ENCODE results near the gene BIRC3. TPM values are rescaled to one million over a fixed set of nuclear protein-coding genes. Genes with fewer than 3 reads are reported as not detected.

Gene BIRC3
- total RNA-seq, 3 donors from 2014 or later, result 2.6 to 30.0 (median 10.8) TPM

GRCh38 chr11:102287964-102288724 lies 29.1 kb upstream of the BIRC3 start:
- peak overlapping the region in 2 of 3 donors; percentile 16 to 45 for H3K4me3 ChIP-seq
- TF ChIP-seq POLR2A (IDR thresholded peaks at IDR 0.05) (no peak), POLR2AphosphoS5 (IDR thresholded peaks at IDR 0.05) (peak in 1 of 3 donors; percentile 14), CTCF (IDR thresholded peaks at IDR 0.05) (peak; percentile 35 to 76 (median 69))
- intact Hi-C loops (cut with DNase I; ENCODE audit: low total_unique reads), result no loop called here

DNA sequence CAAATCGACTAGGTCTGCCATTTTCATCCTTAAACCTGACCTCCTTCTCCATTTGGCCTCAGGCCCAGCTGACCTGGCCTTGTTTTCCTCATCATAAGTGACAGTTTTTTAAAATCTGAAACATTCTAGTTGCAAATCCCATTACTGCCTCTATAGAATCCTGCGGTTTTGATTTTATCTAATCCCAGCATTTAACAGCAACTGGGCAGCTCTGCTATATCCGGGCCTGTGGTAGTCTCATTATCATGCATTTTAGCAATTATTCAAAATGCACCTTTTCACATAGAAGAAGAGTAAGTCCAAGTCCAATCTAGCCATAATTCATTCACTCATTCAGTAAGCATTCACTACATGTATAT lies 28.6 kb upstream of the BIRC3 start:
- H3K4me3 ChIP-seq, result no peak overlapping the region
- H3K36me3 ChIP-seq, result no peaks in the 10 kb centered on the region
- DNase-seq (ENCODE audit: low spot score in 2 of 2), result no peak
- intact Hi-C loops (cut with DNase I; ENCODE audit: low total_unique reads), result no loop called here
- H3K9me3 ChIP-seq, result no peaks in the 10 kb centered on the region
- no peak overlapping the region for H3K27ac ChIP-seq
- TF ChIP-seq CTCF (IDR thresholded peaks at IDR 0.05) (no peak), POLR2A (IDR thresholded peaks at IDR 0.05) (no peak), POLR2AphosphoS5 (IDR thresholded peaks at IDR 0.05) (no peak)
- H3K4me1 ChIP-seq, result no peaks in the 10 kb centered on the region
- no peaks in the 10 kb centered on the region for H3K27me3 ChIP-seq

More at GRCh38 chr11:102287964-102288724, 29.1 kb upstream of the BIRC3 start:
- Histone ChIP-seq H3K27me3 (no peaks in the 10 kb centered on the region), H3K27ac (no peak overlapping the region), H3K36me3 (no peaks in the 10 kb centered on the region), H3K9me3 (no peaks in the 10 kb centered on the region), H3K4me1 (no peaks in the 10 kb centered on the region)
- no peak for DNase-seq (ENCODE audit: low spot score in 2 of 2)

DNA sequence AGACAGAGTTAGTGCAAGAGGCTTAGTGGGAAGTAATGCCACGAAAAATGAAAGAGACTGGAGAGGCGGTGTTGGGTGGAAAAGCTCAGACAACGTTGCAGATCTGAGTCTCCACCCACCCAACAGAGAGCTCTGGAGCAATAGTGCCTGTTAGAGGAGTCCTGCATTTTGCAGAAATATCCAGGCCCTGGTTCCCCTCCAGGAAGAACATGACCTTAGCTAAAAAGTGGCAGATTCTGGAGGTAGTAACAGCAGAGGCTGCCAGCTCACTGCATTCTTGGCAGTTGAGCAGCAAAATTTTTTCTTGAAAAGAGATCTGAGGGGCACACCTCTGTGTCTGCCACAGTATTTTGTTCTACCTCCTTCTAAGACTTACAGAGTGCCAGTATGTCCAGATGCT lies 27.7 kb upstream of the BIRC3 start:
- no peaks in the 10 kb centered on the region for H3K4me1 ChIP-seq
- H3K4me3 ChIP-seq, result no peak overlapping the region
- H3K27me3 ChIP-seq, result no peaks in the 10 kb centered on the region
- DNase-seq (ENCODE audit: low spot score in 2 of 2), result no peak
- no peaks in the 10 kb centered on the region for H3K36me3 ChIP-seq
- H3K9me3 ChIP-seq, result no peaks in the 10 kb centered on the region
- intact Hi-C loops (cut with DNase I; ENCODE audit: low total_unique reads), result no loop called here
- no peak overlapping the region for H3K27ac ChIP-seq
- TF ChIP-seq POLR2AphosphoS5 (IDR thresholded peaks at IDR 0.05) (no peak), POLR2A (IDR thresholded peaks at IDR 0.05) (no peak), CTCF (IDR thresholded peaks at IDR 0.05) (no peak)

- Histone ChIP-seq H3K27ac (no peak overlapping the region), H3K36me3 (no peaks in the 10 kb centered on the region), H3K4me3 (no peak overlapping the region), H3K4me1 (no peaks in the 10 kb centered on the region), H3K9me3 (no peaks in the 10 kb centered on the region), H3K27me3 (no peaks in the 10 kb centered on the region)
- intact Hi-C loops (cut with DNase I; ENCODE audit: low total_unique reads), result no loop called here
- no peak for DNase-seq (ENCODE audit: low spot score in 2 of 2)
- TF ChIP-seq CTCF (IDR thresholded peaks at IDR 0.05) (no peak), POLR2AphosphoS5 (IDR thresholded peaks at IDR 0.05) (no peak), POLR2A (IDR thresholded peaks at IDR 0.05) (no peak)
Observed at GRCh38 chr11:102291831-102292230, 25.5 kb upstream of the BIRC3 start.

GRCh38 chr11:102292933-102293332 lies 24.4 kb upstream of the BIRC3 start:
- intact Hi-C loops (cut with DNase I; ENCODE audit: low total_unique reads), result no loop called here

More at GRCh38 chr11:102292933-102293332, 24.4 kb upstream of the BIRC3 start:
- H3K4me3 ChIP-seq, result no peak overlapping the region
- DNase-seq (ENCODE audit: low spot score in 2 of 2), result no peak
- no peaks in the 10 kb centered on the region for H3K9me3 ChIP-seq
- no peaks in the 10 kb centered on the region for H3K4me1 ChIP-seq
- no peaks in the 10 kb centered on the region for H3K36me3 ChIP-seq
- TF ChIP-seq POLR2A (IDR thresholded peaks at IDR 0.05) (no peak), CTCF (IDR thresholded peaks at IDR 0.05) (no peak), POLR2AphosphoS5 (IDR thresholded peaks at IDR 0.05) (no peak)
- H3K27me3 ChIP-seq, result no peaks in the 10 kb centered on the region
- H3K27ac ChIP-seq, result no peak overlapping the region

Measured in breast epithelium (tissue), 4 donors.